ENCODE measurements around the gene CEP41.
"Not testable (repeated sequence)": the region's sequence is repeated elsewhere in the genome, so short reads cannot be mapped to it uniquely, and the experiment has no call there.

CEP41 gene

GRCh38 chr7:130387628-130388403 is 53.0 kb downstream of the CEP41 start:
- no peak for DNase-seq (ENCODE audit: low spot score)

- DNase-seq (ENCODE audit: low spot score): no peak
Measured at GRCh38 chr7:130387306-130387627, 53.5 kb downstream of the CEP41 start.

GRCh38 chr7:130386876-130387275 is 53.9 kb downstream of the CEP41 start:
- no peak for DNase-seq (ENCODE audit: low spot score)

- no peak for DNase-seq (ENCODE audit: low spot score)
Measured at GRCh38 chr7:130385600-130386066, 55.2 kb downstream of the CEP41 start.

- DNase-seq (ENCODE audit: low spot score): no peak
Measured at GRCh38 chr7:130384841-130385599, 55.8 kb downstream of the CEP41 start.

- DNase-seq (ENCODE audit: low spot score): no peak
Measured at GRCh38 chr7:130384371-130384801, 56.4 kb downstream of the CEP41 start.

- no peak for DNase-seq (ENCODE audit: low spot score)
Measured at GRCh38 chr7:130383187-130383980, 57.4 kb downstream of the CEP41 start.

GRCh38 chr7:130381468-130382312 is 59.1 kb downstream of the CEP41 start:
- DNase-seq (ENCODE audit: low spot score): no peak

GRCh38 chr7:130380861-130381455 is 59.9 kb downstream of the CEP41 start:
- DNase-seq (ENCODE audit: low spot score): no peak

GRCh38 chr7:130379921-130380860 is 60.6 kb downstream of the CEP41 start, which contains the start of gene CPA1:
TSS of gene CPA1 (plus strand) at chr7:130380494. CDS start at chr7:130380521, 27 bp downstream.
- no peak for DNase-seq (ENCODE audit: low spot score)

- no peak for DNase-seq (ENCODE audit: low spot score)
Measured at GRCh38 chr7:130379532-130379920, 61.3 kb downstream of the CEP41 start.

GRCh38 chr7:130379019-130379418 is 61.8 kb downstream of the CEP41 start:
- no peak for DNase-seq (ENCODE audit: low spot score)

- DNase-seq (ENCODE audit: low spot score): no peak
Measured at GRCh38 chr7:130377178-130377577, 63.6 kb downstream of the CEP41 start.

GRCh38 chr7:130376461-130376860 is 64.4 kb downstream of the CEP41 start:
- DNase-seq (ENCODE audit: low spot score): not testable (repeated sequence)

- no peak for DNase-seq (ENCODE audit: low spot score)
Measured at GRCh38 chr7:130374507-130374906, 66.3 kb downstream of the CEP41 start.

GRCh38 chr7:130372402-130373165 is 68.2 kb downstream of the CEP41 start:
- DNase-seq (ENCODE audit: low spot score): no peak

- DNase-seq (ENCODE audit: low spot score): no peak
Measured at GRCh38 chr7:130371046-130371445, 69.8 kb downstream of the CEP41 start.

GRCh38 chr7:130369831-130370550 is 70.8 kb downstream of the CEP41 start:
- DNase-seq (ENCODE audit: low spot score): no peak

All from COLO829 (cell line).